WTC11 (cell line): ENCODE measurements around the gene ADGRV1. TPM values are rescaled to one million over a fixed set of nuclear protein-coding genes. Genes with fewer than 3 reads are reported as not detected.

Experiments used
- ATAC-seq: fragments of 200-7000 bp; cut with Tn5 transposase; 2 replicates; pipeline ENCODE4 v1.10.0; 2021; ENCODE audit warnings: mild to moderate bottlenecking, moderate library complexity
- CTCF ChIA-PET: fragments of 300-600 bp; sonication (Branson Sonifier 250); formaldehyde crosslinking; loops from one replicate; lab custom pipeline; 2021; ENCODE audit warnings: antibody characterized with exemption; lab: Charles Lee
- POLR2A ChIA-PET: fragments of 350-600 bp; sonication (Branson Sonifier 250); formaldehyde crosslinking; loops from one replicate; lab custom pipeline; 2021; ENCODE audit warnings: antibody characterized with exemption; lab: Charles Lee
- DNase-seq: peaks from one replicate; pipeline ENCODE4 v3.0.0; 2021; ENCODE audit warnings: low spot score
- H3K27ac Mint-ChIP-seq: 2 replicates; pipeline ENCODE4 v1.8.0; 2021; ENCODE audit warnings: mixed read lengths
- H3K27me3 Mint-ChIP-seq: 2 replicates; pipeline ENCODE4 v1.8.0; 2021; ENCODE audit warnings: low read depth, mild to moderate bottlenecking, moderate library complexity, mixed read lengths
- H3K36me3 Mint-ChIP-seq: 2 replicates; pipeline ENCODE4 v1.8.0; 2021; ENCODE audit warnings: mixed read lengths
- H3K4me1 Mint-ChIP-seq: 2 replicates; pipeline ENCODE4 v1.8.0; 2022; ENCODE audit warnings: mixed read lengths
- H3K4me3 Mint-ChIP-seq: 2 replicates; pipeline ENCODE4 v1.8.0; 2021; ENCODE audit warnings: mild to moderate bottlenecking, moderate library complexity, mixed read lengths
- H3K9me3 Mint-ChIP-seq: 2 replicates; pipeline ENCODE4 v1.8.0; 2021; ENCODE audit warnings: mixed read lengths
- AFF4 ChIP-seq: sonication (generic); formaldehyde crosslinking; IDR thresholded peaks from 2 replicates; pipeline ENCODE4 v1.8.1; 2023; ENCODE audit warnings: mild to moderate bottlenecking, missing genetic modification reagents, borderline replicate concordance
- E2F4 ChIP-seq: sonication (generic); formaldehyde crosslinking; IDR thresholded peaks from 2 replicates; pipeline ENCODE4 v1.8.1; 2022; ENCODE audit warnings: low read depth, mild to moderate bottlenecking, moderate library complexity, missing genetic modification reagents, borderline replicate concordance
- EMX1 ChIP-seq: fragments of 250-450 bp; sonication (Bioruptor Pico); IDR thresholded peaks from 2 replicates; pipeline ENCODE4 v1.8.0; 2021; ENCODE audit warnings: mild to moderate bottlenecking
- FOXP1 ChIP-seq: sonication (generic); formaldehyde crosslinking; IDR thresholded peaks from 2 replicates; pipeline ENCODE4 v1.8.0; 2022; ENCODE audit warnings: missing genetic modification reagents, mild to moderate bottlenecking, moderate library complexity, borderline replicate concordance
- GRHL2 ChIP-seq: fragments of 250-450 bp; sonication (Bioruptor Pico); IDR thresholded peaks from 2 replicates; pipeline ENCODE4 v1.8.0; 2022; ENCODE audit warnings: mild to moderate bottlenecking, moderate library complexity; ENCODE audit not compliant: insufficient replicate concordance, severe bottlenecking
- IRF1 ChIP-seq: sonication (generic); formaldehyde crosslinking; IDR thresholded peaks from 2 replicates; pipeline ENCODE4 v1.8.0; 2023; ENCODE audit warnings: missing genetic modification reagents
- JUN ChIP-seq: sonication (generic); formaldehyde crosslinking; IDR thresholded peaks from 2 replicates; pipeline ENCODE4 v1.8.0; 2023; ENCODE audit warnings: mild to moderate bottlenecking, missing genetic modification reagents
- MYBL2 ChIP-seq: sonication (generic); formaldehyde crosslinking; IDR thresholded peaks from 2 replicates; pipeline ENCODE4 v1.8.1; 2023; ENCODE audit warnings: mild to moderate bottlenecking, moderate library complexity, missing genetic modification reagents
- NFATC4 ChIP-seq: fragments of 250-450 bp; sonication (Bioruptor Pico); IDR thresholded peaks from 2 replicates; pipeline ENCODE4 v1.9.0; 2021; ENCODE audit warnings: mild to moderate bottlenecking
- NFE2L1 ChIP-seq: sonication (generic); formaldehyde crosslinking; IDR thresholded peaks from 2 replicates; pipeline ENCODE4 v1.8.1; 2023; ENCODE audit warnings: missing genetic modification reagents
- NFYB ChIP-seq: sonication (generic); formaldehyde crosslinking; conservative IDR thresholded peaks from 2 replicates; pipeline ENCODE4 v1.8.0; 2022; ENCODE audit warnings: low read depth, missing genetic modification reagents
- SMAD4 ChIP-seq: sonication (generic); formaldehyde crosslinking; IDR thresholded peaks from 2 replicates; pipeline ENCODE4 v1.8.0; 2022; ENCODE audit warnings: mild to moderate bottlenecking, missing genetic modification reagents
- ZNF219 ChIP-seq: sonication (generic); formaldehyde crosslinking; IDR thresholded peaks from 2 replicates; pipeline ENCODE4 v1.8.0; 2023; ENCODE audit warnings: missing genetic modification reagents, mild to moderate bottlenecking, borderline replicate concordance
- ZNF281 ChIP-seq: sonication (generic); formaldehyde crosslinking; IDR thresholded peaks from 2 replicates; pipeline ENCODE4 v1.8.0; 2023; ENCODE audit warnings: mild to moderate bottlenecking, missing genetic modification reagents
- ZNF317 ChIP-seq: sonication (generic); formaldehyde crosslinking; IDR thresholded peaks from 2 replicates; pipeline ENCODE4 v1.8.1; 2023; ENCODE audit warnings: low read depth, mild to moderate bottlenecking, moderate library complexity, missing genetic modification reagents, borderline replicate concordance
- ZNF396 ChIP-seq: fragments of 250-450 bp; sonication (Bioruptor Pico); IDR thresholded peaks from 2 replicates; pipeline ENCODE4 v1.8.0; 2021; ENCODE audit warnings: mild to moderate bottlenecking, moderate library complexity, borderline replicate concordance
- ZNF512 ChIP-seq: sonication (generic); formaldehyde crosslinking; IDR thresholded peaks from 2 replicates; pipeline ENCODE4 v1.8.1; 2022; ENCODE audit warnings: missing genetic modification reagents, borderline replicate concordance
- ZNF671 ChIP-seq: fragments of 250-450 bp; sonication (Bioruptor Pico); IDR thresholded peaks from 2 replicates; pipeline ENCODE4 v1.8.0; 2021; ENCODE audit warnings: mild to moderate bottlenecking
- total RNA-seq: library from RNA; stranded (reverse); gene quantifications from 3 replicates; pipeline ENCODE4 v1.2.3, GENCODE V29; 2021
- TF ChIP-seq, protein P1 (sequence below): sonication (generic); formaldehyde crosslinking; IDR thresholded peaks from 2 replicates; pipeline ENCODE4 v1.8.1; 2023; ENCODE audit warnings: mild to moderate bottlenecking, missing genetic modification reagents, moderate library complexity
- TF ChIP-seq, protein P2 (sequence below): fragments of 250-450 bp; sonication (Bioruptor Pico); IDR thresholded peaks from 2 replicates; pipeline ENCODE4 v1.9.0; 2021; ENCODE audit warnings: mild to moderate bottlenecking

The ADGRV1 gene
- total RNA-seq, 1 experiment from 2014 or later = 74.5 TPM

DNA sequence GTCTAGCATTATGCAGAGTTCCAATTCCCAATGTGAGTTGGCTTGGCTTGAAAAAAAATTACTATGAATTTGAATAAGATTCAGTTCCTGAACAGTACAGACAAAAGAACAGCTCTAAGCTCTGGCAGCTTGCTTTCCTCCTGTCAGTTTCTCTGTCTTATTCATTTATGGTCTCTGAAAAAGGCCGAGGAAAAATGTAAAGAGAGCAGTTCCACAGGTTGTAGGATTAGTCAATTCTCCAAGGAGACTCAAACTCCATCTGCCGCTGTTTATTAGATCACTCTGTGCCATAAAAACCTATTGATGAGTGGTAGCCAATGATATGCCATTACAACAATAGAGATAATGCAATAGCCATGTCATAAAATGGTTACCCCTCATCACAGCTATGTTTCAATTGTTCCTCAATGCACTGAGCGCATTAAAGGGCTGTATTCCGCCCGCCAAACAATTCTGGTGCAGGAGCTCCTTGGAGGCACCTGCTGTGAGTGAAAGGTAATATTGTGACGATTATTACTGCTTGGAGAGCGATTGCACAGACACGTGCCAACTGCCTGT lies 636.3 kb downstream of the ADGRV1 start:
- ChIA-PET POLR2A (no interaction called here), CTCF (interaction anchor here (0.7 to 1.5 kb wide), 2 partner anchors 11 to 25 kb away, joined by 3 to 4 read pairs; no protein-coding TSS in a partner anchor)
- TF ChIP-seq JUN (CRISPR knock-in tag) (no peak), NFATC4 (no peak), ZNF281 (CRISPR knock-in tag) (no peak), IRF1 (CRISPR knock-in tag) (no peak), NFYB (CRISPR knock-in tag) (no peak), E2F4 (no peak), NFE2L1 (no peak), ZNF219 (CRISPR knock-in tag) (no peak), MYBL2 (CRISPR knock-in tag) (no peak), GRHL2 (CRISPR knock-in tag) (no peak), ZNF396 (CRISPR knock-in tag) (no peak), AFF4 (CRISPR knock-in tag) (no peak), SMAD4 (CRISPR knock-in tag) (no peak), FOXP1 (CRISPR knock-in tag) (no peak), EMX1 (CRISPR knock-in tag) (no peak), ZNF512 (CRISPR knock-in tag) (no peak), ZNF317 (CRISPR knock-in tag) (no peak), ZNF671 (no peak)
- TF ChIP-seq, protein P1, sequence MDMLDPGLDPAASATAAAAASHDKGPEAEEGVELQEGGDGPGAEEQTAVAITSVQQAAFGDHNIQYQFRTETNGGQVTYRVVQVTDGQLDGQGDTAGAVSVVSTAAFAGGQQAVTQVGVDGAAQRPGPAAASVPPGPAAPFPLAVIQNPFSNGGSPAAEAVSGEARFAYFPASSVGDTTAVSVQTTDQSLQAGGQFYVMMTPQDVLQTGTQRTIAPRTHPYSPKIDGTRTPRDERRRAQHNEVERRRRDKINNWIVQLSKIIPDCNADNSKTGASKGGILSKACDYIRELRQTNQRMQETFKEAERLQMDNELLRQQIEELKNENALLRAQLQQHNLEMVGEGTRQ = no peak
- TF ChIP-seq, protein P2, sequence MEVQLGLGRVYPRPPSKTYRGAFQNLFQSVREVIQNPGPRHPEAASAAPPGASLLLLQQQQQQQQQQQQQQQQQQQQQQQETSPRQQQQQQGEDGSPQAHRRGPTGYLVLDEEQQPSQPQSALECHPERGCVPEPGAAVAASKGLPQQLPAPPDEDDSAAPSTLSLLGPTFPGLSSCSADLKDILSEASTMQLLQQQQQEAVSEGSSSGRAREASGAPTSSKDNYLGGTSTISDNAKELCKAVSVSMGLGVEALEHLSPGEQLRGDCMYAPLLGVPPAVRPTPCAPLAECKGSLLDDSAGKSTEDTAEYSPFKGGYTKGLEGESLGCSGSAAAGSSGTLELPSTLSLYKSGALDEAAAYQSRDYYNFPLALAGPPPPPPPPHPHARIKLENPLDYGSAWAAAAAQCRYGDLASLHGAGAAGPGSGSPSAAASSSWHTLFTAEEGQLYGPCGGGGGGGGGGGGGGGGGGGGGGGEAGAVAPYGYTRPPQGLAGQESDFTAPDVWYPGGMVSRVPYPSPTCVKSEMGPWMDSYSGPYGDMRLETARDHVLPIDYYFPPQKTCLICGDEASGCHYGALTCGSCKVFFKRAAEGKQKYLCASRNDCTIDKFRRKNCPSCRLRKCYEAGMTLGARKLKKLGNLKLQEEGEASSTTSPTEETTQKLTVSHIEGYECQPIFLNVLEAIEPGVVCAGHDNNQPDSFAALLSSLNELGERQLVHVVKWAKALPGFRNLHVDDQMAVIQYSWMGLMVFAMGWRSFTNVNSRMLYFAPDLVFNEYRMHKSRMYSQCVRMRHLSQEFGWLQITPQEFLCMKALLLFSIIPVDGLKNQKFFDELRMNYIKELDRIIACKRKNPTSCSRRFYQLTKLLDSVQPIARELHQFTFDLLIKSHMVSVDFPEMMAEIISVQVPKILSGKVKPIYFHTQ = no peak
- no peak for ATAC-seq
- DNase-seq = no peak
- H3K27me3 Mint-ChIP-seq = no peaks in the 10 kb centered on the region
- H3K36me3 Mint-ChIP-seq = no peaks in the 10 kb centered on the region
- H3K4me1 Mint-ChIP-seq = 0 out of 2 replicates have a peak, but pooled peaks cover 5% of the 10 kb centered on the region
- H3K27ac Mint-ChIP-seq = no peak overlapping the region
- no peaks in the 10 kb centered on the region for H3K9me3 Mint-ChIP-seq
- H3K4me3 Mint-ChIP-seq = no peak overlapping the region
